OCI-M1 (cell line): ENCODE data around the gene EGFLAM.

Experiments
- DNase-seq: peaks from one replicate; lab custom pipeline; 2025; lab: John Stamatoyannopoulos, UW

Gene EGFLAM

DNA sequence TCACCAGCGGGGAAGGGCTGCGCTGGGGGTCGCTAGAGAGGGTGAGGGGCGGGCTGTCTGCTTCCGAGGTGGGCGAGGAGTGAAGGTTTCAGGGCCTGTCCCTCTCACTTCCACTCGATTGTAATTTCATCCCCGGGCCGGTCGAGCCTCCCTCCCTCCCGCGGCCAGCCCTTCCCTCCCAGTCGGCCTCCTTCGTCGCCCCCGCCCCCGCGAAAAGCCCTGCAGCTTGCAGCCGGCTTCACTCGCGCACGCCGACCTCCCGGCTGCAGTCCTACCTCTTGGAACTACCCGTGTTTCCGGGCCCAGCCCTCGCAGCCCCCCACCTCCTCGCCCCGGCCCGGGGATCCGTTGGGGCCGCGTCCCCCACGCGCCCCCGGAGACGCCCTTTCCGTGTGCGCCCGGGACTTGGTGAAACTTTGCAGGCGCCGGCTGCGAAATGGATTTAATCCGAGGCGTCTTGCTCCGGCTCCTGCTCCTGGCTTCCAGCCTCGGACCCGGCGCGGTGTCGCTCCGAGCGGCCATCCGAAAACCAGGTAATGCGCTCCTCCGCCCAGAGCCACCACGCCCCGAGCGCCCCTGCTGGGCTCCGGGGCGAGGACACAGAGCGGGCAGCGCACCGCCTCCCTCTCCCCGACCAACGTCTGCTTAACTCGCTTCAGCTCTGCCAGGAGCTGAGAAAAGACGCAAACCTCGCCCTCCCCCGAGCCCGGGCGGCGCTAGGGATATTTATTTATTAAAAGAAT, at the start of gene EGFLAM:
EGFLAM (plus strand) TSS at position 241 of the 743 bp plus-strand sequence; CDS start at position 437, 196 bp downstream.
- no peak for DNase-seq

DNA sequence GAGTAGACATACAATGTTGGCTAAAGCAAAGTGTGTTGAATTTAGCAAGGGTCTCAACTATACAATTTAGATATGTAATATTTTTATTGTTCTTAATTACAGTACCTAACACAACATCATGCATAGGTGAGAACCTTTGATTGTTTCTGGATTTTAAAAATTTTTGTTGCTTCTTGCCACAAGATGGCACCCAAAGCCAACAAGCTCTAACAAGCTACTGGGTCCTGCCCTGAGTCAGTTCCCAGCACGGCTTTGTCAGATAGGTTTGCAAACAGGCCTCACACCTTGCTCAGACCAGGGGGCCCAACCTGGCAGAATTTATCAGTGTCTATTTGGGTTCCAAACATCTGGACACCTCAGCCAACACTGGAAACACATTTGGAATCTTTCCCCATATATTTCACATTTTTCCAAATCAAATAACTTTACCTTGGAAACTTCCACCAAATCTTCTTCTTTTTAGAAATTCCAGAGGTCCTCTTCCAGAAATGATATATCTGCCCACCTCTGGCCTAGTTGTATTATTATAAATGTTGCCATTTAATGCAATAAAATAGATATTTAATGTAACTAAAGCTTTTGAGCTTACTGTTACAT, 49.5 kb upstream of the EGFLAM start:
- peak; percentile 53 for DNase-seq

DNA sequence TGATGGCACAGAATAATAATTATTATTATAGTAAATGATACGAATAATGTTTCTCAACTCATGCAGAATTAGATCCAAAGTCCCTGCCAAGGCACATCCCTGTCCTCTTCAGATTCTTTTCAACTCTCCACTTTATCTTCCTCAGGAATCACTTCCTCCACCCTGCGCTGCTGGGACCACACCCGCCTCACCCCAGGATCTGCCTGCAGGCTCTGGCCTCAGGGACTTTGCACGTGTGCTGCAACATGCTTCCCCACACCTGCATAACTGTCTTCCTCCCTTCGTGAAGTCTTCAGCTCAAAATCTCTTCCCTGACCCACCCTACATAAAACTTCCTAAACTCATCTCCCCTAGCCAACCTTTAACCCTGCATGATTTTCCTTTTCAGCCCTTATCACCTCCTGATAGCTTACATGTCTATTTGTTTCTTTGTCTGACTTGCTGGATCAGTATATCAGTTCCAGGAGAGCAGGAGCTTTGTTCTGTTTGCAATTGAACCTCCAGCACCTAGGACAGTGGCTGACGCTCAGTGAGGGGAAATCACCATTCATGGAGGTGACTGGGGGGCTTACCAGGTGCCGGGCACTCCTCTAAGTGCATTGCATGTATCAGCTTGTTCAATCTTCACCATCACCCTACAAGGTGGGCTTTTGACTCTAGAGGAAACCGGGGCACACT, 47.5 kb upstream of the EGFLAM start:
- no peak for DNase-seq

DNA sequence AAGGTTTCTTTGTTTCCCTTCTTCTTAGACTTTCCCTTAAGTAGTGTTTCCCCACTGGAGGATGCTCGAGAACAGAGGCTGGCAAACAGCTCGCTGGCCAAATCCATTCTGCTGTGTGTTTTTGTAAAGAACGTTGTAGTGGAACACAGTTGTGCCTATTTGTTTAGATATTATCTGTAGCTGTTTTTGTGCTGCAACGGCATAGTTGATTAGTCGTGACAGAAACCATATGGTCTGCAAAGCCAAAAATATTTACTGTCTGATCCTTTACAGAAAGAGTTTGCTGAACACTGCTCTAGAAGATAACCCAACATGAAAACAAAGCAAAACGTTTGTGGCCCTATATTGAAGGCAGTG, 47.0 kb upstream of the EGFLAM start:
- DNase-seq = no peak

DNA sequence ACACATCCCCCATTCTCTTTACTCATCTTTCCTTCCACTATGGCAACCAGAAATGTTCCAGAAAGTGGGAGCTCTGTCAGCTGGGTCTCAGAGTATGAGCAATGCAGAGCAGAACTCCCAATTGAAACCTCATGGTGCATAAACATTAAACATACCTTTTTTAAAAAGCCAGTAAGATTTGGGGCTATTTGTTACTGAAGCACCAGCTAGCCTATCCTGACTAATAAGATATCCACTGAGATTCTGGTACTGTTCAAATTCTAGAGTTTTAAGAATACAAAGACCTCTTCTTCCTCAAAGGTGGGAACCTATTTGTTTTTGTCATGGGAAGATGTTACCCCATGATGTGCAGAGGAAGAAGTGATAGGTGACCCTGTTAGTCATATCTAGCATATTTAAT, 46.1 kb upstream of the EGFLAM start:
- no peak for DNase-seq

DNA sequence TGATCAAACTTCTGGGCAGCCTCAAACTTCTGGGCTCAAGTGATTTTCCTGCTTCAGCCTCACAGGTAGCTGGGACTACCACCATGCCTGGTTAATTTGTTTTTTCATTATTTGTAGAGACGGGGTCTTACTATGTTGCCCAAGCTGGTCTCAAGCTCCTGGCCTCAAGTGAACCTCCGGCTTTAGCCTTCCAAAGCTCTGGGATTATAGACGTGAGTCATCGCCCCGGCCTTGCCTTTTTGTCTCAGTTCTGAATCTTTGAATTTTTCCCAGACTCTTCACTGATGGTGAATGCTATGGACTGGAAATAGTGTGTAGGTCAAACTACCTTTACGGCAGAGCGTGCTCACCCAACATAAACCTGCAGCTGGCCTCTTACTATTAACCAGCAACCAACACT, 32.3 kb upstream of the EGFLAM start:
- DNase-seq = no peak

DNA sequence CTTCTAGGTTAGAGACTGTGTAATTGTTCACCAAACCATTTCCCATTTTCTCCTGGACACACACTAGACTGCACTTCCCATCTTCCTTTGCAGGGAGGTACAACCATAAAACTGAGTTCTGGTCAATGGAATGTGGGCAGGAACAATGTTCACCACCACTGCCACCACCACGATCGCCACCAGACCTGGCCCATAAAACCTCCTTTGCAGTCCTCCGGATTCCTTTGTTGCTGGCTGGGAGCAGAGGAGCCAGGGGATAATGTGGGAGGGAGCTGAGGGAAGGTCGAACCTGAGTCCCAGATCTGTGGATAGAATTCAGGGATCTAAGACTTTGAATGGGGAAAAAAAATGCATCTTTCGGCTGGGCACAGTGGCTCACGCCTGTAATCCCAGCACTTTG, 29.4 kb upstream of the EGFLAM start:
- DNase-seq = no peak

DNA sequence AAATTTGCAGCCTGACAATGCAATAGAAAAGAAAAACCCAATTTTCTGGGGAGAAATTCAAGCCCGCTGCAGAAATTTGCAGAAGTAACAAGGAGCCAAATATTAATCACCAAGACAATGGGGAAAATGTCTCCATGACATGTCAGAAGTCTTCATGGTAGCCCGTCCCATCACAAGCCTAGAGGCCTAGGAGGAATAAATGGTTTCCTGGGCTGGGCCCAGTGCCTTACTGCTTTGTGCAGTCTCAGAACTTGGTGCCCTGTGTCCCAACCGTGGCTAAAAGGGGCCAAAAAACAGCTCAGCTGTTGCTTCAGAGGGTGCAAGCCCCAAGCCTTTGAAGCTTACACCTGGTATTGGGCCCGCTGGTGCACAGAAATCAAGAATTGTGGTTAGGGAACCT, 23.6 kb upstream of the EGFLAM start:
- DNase-seq = no peak

DNA sequence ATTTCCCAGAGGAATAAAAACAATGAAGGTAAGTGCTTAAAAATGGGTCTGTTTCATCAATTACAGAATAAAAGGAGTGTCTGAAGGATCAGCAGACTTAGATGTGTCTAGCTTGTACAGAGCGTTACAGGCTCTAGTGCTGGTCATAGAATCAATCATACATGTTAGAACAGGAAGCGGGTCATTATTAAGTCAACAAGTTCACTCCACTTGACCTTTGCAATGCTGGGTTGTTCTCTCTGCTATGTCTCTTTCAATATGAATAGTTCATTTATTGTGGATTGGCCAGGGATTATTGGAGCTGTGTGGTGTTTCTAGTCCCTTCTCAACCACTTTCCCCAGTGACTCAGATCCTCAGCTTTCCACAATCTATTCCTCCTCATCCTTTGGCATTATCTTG, 20.7 kb upstream of the EGFLAM start:
- no peak for DNase-seq

DNA sequence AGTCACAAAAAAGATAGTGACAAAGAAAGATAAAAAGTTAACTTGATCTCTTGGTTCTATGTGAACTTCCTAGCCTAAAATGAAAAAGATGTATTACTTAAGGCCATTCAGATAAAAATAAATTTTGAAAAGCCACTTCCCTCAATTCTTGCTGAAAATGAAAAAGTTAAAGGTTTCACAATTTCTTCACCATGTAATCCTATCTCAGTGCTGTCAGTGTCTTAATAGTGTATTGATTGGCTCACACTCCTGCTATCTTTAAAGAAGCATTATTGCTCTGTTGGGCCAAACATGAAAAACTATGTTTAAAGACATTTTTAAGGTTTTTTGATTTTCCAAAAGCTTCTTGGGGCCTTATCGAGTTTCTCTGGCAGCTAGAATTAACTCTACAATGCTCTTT, 18.1 kb upstream of the EGFLAM start:
- DNase-seq = no peak

DNA sequence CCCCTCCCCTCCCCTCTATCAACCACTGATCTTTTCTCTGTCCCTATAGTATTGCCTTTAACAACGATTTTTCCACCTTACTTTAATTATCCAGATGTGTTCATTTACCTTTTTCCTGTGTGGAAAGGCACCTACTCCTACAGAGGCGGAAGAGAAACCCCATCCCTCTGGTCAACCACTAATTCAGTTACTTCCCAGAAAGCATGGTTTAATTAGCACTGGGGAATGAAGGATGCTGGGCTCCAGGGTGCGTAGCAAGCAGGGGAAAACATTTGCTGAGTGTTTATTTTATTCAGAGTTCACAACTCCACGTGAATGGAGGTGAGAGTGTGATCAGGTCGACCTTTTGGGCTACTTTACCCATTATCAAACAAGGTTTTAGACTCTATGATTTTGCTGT, 16.7 kb upstream of the EGFLAM start:
- no peak for DNase-seq

DNA sequence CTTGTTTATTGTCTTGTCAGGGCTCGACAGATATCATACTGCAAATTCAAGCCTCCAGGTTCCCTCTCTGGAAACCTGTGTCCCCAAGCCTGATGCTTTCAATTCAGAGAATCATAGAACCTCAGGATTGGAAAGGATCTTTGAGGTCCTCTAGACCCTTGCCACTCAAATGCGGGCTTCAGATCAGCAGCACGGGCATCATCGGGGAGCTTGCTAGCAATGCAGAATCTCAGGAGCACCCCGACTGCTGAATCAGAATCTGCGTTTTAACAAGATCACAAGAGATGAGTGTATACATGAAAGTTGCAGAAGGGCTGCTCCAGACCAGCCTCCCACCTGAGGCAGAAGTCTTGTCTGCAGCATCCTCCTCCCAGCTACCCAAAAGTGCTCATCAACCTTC, 13.1 kb upstream of the EGFLAM start:
- no peak for DNase-seq

DNA sequence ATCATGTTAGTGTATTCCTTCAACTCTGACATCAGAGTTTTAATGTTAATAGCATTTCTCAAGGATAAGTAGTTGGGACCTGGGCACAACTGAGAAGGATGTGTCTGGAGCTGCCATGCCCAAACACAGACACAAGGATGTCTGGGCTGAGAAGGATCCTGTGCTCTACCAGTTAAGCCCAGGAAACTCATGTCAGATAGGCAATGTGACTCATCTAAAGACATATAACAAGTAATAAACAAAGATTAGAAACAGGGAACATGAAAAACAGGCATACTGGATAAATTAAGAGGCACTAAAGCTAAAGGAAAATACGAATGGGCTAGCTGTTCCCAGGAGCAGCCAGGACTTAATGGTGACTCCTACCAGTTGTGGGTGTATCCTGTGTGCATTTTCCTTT, 9.1 kb upstream of the EGFLAM start:
- no peak for DNase-seq

DNA sequence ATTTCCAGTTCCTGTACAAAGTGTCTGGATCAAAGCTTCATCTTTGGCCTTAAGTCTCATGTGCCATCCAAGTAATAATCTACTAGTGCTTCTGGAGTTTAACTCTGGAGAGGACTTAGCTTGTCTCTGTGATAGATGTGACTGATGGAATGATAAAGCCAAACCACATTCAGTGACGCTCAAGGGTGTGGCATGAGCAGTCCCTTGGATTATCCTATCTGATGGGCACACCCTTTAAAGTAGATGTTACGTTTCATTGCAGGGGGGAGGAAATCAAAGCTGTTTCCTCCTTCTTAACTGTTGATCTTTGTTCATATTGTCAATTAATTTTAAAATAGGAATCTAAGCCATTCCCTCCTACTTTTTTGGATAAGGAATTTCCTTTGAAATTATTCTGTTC, 8.5 kb upstream of the EGFLAM start:
- no peak for DNase-seq

DNA sequence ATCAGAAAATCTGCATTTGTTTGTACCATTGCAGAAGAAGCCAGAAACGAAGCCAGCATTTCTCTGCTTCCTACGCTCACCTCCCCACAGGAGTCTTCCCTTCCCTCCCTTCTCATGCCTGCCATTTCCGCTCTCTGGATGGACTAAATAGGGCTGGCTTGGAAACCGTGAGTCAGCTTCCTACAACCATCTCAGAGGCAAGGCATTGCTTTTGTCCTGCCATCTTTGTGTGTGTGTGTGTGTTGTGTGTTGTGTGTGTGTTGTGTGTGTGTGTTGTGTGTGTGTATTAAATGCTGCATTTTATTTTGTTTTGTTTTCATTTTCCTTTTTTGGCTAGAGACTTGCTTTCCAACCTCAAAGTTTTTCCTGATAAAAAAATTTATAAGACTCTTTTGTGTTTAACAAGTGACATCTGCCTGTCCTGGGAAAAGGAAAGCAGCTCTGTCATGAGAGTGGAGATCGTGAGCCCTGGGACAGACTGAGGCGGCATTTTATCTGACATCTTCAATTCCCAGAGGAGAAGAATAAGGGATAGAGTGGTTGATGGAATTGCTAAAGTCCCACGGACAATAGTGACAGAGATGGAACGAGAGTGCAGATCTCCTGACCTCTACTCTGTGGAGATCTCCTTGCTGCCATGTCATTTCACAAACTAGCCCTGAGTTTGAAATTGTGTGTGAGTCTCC, 7.5 kb upstream of the EGFLAM start:
- no peak for DNase-seq

DNA sequence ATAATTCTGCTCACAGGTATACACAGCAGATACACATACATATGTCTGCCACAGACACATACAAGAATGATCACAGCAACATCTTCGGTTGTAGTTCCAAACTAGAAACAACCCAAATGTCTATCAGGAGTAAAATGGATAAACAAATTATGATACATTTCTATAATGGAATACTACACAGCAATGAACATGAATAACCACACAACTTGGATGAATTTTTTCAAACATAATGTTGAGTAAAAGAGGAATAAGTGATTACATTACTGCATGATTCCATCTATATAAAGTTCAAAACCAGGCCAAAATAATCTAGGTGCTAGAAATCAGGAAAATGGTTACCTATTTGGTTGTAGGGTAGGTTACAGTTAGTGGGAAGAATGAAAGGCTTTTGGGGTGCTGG, 4.6 kb upstream of the EGFLAM start:
- DNase-seq = no peak

DNA sequence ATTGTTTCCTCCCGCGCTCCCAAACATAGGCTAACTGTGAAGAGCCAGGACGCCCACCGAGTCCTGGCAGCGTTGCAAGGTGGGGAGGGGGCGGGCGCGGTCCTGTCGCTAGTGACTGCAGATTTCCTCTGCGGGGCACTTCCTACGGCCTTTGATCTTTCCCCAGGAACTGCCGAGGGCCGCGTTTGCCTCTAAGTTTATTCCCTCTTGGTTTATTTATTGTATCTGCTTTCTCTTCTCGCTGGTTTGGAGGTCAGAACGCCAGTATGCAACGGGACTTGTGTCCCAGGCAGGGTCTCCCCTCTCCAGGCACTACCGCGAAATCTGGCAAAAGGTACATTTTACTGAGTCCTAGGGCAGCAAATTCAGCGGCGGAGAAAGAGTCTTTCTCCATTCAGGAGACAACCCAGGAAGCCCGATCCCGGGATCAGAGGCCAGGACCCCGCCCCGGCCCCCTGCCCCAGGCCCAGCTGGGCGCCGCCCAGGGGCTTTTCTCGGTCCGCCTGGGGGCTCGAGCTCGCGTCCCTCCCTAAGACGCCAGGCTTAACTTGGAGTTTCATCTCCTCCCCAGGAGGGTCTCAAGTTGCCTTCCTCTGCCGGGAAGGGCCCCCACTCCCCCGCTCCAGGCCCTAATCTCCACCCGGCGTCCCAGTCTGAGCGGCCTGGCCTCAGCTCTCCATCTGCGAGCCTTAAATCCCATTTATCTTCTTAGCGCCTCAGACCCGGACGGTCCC, 884 bp upstream of the EGFLAM start:
- no peak for DNase-seq

DNA sequence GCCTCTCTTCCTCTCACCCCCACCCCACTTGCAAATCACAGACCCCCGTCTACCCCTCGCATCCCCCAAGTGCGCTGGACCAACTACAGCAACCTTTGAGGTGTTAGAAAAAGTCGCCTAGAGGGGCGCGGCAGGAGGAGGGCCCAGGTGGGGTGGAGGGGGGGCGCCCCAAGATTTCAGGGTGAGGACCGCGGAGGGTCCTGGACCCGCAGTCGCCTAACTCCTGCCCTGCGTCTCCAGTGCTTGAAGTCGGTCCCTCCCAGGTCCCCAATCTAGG, 379 bp upstream of the EGFLAM start:
- DNase-seq = no peak

DNA sequence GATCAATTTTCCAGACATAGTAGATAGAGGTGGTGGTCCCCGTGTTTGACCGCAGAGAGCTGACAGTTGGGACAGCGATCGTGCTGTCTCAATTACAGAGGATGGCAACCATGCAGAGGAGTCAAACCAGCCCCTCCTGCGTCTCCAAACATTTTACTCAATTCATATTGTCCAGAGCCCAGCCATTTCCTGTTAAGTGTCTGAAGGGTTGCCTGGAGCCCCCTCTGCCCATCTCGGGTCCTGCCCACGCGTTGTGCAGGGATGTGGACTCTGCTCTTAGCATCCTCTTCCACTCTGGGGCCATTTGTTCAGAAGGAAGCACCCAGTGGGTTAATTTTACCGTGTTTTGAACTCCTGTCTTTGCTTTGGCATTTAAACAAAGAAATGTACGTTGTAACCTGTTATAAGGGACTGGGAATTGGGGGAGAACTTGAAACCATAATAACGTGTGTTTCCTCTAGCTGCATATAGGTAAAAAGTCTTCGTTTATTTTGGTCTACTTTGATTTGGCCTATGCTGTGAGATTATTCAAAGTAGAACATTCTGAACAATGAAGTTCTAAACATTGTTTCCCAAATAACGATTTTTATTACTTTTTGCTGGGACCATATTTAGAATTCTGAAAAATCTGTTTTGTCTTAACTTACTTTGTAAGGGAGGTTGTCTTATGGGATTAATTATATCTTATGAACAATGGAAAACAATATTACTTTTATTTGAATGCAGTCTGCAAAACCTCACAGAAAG, 876 bp downstream of the EGFLAM start:
- DNase-seq = no peak

DNA sequence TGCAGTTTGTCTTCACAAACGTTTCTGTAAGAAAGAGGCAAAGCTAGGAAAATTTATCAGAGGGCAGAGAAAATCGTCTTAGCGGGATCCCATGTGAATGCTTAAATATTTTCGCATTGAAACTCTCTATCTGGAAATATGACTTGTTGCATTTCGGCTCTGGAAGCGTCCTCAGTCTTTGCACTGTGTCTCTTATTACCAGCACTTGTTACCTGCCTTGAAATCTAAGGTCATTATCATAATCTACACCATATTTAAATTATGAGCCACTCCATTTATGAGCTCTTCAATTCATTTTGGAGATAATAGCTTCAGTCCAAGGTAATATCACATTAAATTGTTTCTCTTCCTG, 1.4 kb downstream of the EGFLAM start:
- DNase-seq = no peak

DNA sequence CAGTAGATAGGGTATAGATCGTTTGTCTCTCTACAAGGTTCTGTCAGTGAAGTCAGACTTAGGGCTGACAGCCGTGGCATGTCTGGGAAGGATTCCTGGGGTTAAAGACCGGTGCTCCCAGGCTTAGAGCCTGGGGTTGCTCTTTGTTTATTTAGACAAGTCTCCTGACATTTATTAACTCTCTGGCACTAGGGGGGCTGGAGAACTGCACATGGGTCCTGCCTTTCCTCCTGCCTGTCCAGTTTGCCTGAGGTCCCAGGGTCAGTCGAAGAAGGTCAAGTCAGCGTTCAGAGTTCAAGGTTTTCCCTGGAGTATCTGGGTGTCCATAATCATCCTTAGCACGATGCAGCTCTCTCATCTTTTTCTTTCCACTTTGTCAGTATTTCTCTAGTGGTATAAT, 5.6 kb downstream of the EGFLAM start:
- no peak for DNase-seq
